Omental fat pad (tissue), 4 donors: ENCODE data around the gene GALNT14. TPM values are rescaled to one million over a fixed set of nuclear protein-coding genes. Genes with fewer than 3 reads are reported as not detected.

Experiments
- ATAC-seq: fragments of 150-250 bp; one replicate; pipeline ENCODE4 v1.9.1; 2016; ENCODE audit warnings: mild to moderate bottlenecking, moderate library complexity; ENCODE audit not compliant: low FRiP score
- DNase-seq: peaks from one replicate; pipeline ENCODE4 v3.0.0-alpha.2; 2019; ENCODE audit warnings: low spot score
- CTCF ChIP-seq, 3 donors: fragments of 450-650 bp; IDR thresholded peaks; one replicate each; pipeline ENCODE4 v1.5.1; 2016 to 2017; ENCODE audit warnings: antibody characterized with exemption in 3 of 3, mild to moderate bottlenecking in 3 of 3, moderate library complexity in 2 of 3
- total RNA-seq, 4 donors: library from RNA; depleted of rRNA; stranded (reverse); fragments of >200 nt; gene quantifications; one replicate each; pipeline ENCODE4 v1.1.0, GENCODE V29; 2016

GALNT14 gene
- total RNA-seq, 4 donors from 2014 or later: 0.65 to 2.6 (median 2.0) TPM

- DNase-seq: no peak
- TF ChIP-seq CTCF (IDR thresholded peaks at IDR 0.05): no peak
- no peak for ATAC-seq
These were observed 86.0 kb downstream of the GALNT14 start for GRCh38 chr2:31052284-31052683.

GRCh38 chr2:31051258-31052140 is 86.7 kb downstream of the GALNT14 start:
- DNase-seq (no peak), ATAC-seq (no peak)
- no peak for TF ChIP-seq CTCF (IDR thresholded peaks at IDR 0.05)

- no peak for DNase-seq
- TF ChIP-seq CTCF (IDR thresholded peaks at IDR 0.05): no peak
These were observed 88.2 kb downstream of the GALNT14 start for GRCh38 chr2:31049916-31050588.

GRCh38 chr2:31049264-31049663 is 89.0 kb downstream of the GALNT14 start:
- TF ChIP-seq CTCF (IDR thresholded peaks at IDR 0.05): no peak
- DNase-seq (no peak), ATAC-seq (no peak)

More at GRCh38 chr2:31049916-31050588, 88.2 kb downstream of the GALNT14 start:
- ATAC-seq: no peak

GRCh38 chr2:31047599-31047998 is 90.6 kb downstream of the GALNT14 start:
- DNase-seq (no peak), ATAC-seq (no peak)

GRCh38 chr2:31038385-31038784 is 99.9 kb downstream of the GALNT14 start:
- no peak for DNase-seq
- TF ChIP-seq CTCF (IDR thresholded peaks at IDR 0.05): no peak
- no peak for ATAC-seq

More at GRCh38 chr2:31047599-31047998, 90.6 kb downstream of the GALNT14 start:
- no peak for TF ChIP-seq CTCF (IDR thresholded peaks at IDR 0.05)
